Measurements from ENCODE around the gene TRAPPC13. TPM values are rescaled to one million over a fixed set of nuclear protein-coding genes. Genes with fewer than 3 reads are reported as not detected.
"Not testable (repeated sequence)": the region's sequence is repeated elsewhere in the genome, so short reads cannot be mapped to it uniquely, and the experiment has no call there.

The TRAPPC13 gene
- total and polyA plus RNA-seq, 7 donors = 10.8 to 19.6 (median 12.7) TPM

DNA sequence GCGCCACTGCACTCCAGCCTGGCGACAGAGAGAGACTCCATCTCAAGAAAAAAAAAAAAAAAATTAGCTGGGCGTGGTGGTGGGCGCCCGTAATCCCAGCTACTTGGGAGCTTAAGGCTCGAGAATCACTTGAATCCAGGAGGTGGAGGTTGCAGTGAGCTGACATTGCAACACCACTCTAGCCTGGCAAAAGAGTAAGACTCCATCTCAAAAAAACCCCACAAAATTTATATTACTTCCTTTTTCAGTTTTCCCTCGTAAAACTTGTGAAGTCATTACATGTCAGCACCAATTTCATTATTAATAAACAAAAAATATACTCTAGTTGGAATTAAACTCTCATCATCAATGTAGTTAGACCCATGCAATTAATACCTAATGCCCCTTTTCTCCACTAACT, 43.9 kb downstream of the TRAPPC13 start:
- Histone ChIP-seq H3K27me3 (ENCODE audit: insufficient read depth in 3 of 3, low read length in 2 of 3) (no peaks in the 10 kb centered on the region), H3K4me3 (no peak overlapping the region), H3K27ac (no peak overlapping the region), H3K9me3 (no peaks in the 10 kb centered on the region), H3K36me3 (ENCODE audit: insufficient read depth in 1 of 2, low read depth in 1 of 2) (peaks cover 3 to 74% of the 10 kb centered on the region in 2 donors), H3K4me1 (peaks cover 4% of the 10 kb centered on the region)
- intact Hi-C loops (cut with DNase I) = no loop called here
- TF ChIP-seq CTCF (IDR thresholded peaks at IDR 0.05) = no peak
- 81 to 93% (median 88%) methylated on average over 7 of the region's 7 CpGs for WGBS, 3 donors
- ATAC-seq (no peak), DNase-seq (no peak)

GRCh38 chr5:65672796-65673195, 48.0 kb downstream of the TRAPPC13 start:
- intact Hi-C loops (cut with DNase I) = no loop called here
- Histone ChIP-seq H3K4me1 (no peaks in the 10 kb centered on the region), H3K27me3 (ENCODE audit: insufficient read depth in 3 of 3, low read length in 2 of 3) (no peaks in the 10 kb centered on the region), H3K36me3 (ENCODE audit: insufficient read depth in 1 of 2, low read depth in 1 of 2) (peaks cover 3 to 44% of the 10 kb centered on the region in 2 donors), H3K9me3 (no peaks in the 10 kb centered on the region), H3K27ac (no peak overlapping the region), H3K4me3 (no peak overlapping the region)
- ATAC-seq = no peak
- 81 to 90% (median 82%) methylated on average over 1 of the region's 1 CpG for WGBS, 3 donors
- no peak for TF ChIP-seq CTCF (IDR thresholded peaks at IDR 0.05)
- DNase-seq = no peak

DNA sequence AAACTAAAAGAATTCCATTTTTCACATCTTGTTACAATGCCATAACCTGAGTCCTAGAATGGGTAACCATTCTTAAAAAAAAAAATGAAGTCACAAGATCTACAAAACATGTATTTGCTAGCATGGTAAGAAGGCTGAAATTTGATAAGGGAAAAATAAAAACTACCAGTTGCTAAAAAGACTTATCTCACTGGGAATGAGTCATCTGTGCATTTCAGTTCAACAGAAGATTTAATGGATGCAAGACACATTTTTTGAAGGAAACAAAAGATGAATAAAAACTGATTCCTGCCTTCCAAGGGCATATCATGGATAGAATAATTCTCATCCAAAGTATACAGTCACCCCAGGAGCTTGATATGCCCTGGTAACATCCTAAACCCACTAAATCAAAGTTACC, 49.9 kb downstream of the TRAPPC13 start:
- no peaks in the 10 kb centered on the region for H3K4me1 ChIP-seq
- ATAC-seq (no peak), DNase-seq (no peak)
- H3K27ac ChIP-seq = no peak overlapping the region
- H3K4me3 ChIP-seq = no peak overlapping the region
- no peak for TF ChIP-seq CTCF (IDR thresholded peaks at IDR 0.05)
- intact Hi-C loops (cut with DNase I) = no loop called here
- H3K9me3 ChIP-seq = no peaks in the 10 kb centered on the region
- H3K36me3 ChIP-seq (ENCODE audit: insufficient read depth in 1 of 2, low read depth in 1 of 2) = peaks cover 3 to 50% of the 10 kb centered on the region in 2 donors
- no peaks in the 10 kb centered on the region for H3K27me3 ChIP-seq (ENCODE audit: insufficient read depth in 3 of 3, low read length in 2 of 3)

DNA sequence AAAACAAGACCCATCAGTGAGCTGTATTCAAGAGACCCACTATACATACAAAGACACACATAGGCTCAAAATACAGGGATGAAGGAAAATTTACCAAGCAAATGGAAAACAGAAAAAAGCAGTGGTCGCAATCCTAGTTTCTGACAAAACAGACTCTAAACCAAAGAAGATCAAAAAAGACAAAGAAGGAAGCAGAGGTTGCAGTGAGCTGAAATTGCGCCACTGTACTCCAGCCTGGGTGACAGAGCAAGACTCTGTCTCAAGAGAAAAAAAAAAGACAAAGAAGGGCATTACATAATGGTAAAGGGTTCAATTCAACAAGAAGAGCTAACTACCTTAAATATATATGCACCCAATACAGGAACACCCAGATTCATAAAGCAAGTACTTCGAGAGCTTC, 51.2 kb downstream of the TRAPPC13 start:
- DNase-seq; H3K27ac ChIP-seq; H3K4me1 ChIP-seq; H3K27me3 ChIP-seq (ENCODE audit: insufficient read depth in 3 of 3, low read length in 2 of 3); ATAC-seq; H3K9me3 ChIP-seq; intact Hi-C loops (cut with DNase I); H3K4me3 ChIP-seq: not testable (repeated sequence)
- WGBS, 3 donors = 93 to 98% (median 97%) methylated on average over 3 of the region's 3 CpGs
- peaks cover 3 to 48% of the 10 kb centered on the region in 2 donors for H3K36me3 ChIP-seq (ENCODE audit: insufficient read depth in 1 of 2, low read depth in 1 of 2)

- TF ChIP-seq CTCF (IDR thresholded peaks at IDR 0.05) = no peak
- no peak for ATAC-seq
- H3K36me3 ChIP-seq (ENCODE audit: insufficient read depth in 1 of 2, low read depth in 1 of 2) = peaks cover 0 to 53% of the 10 kb centered on the region in 2 donors
- no peak for DNase-seq
- no peaks in the 10 kb centered on the region for H3K27me3 ChIP-seq (ENCODE audit: insufficient read depth in 3 of 3, low read length in 2 of 3)
- H3K4me3 ChIP-seq = no peak overlapping the region
- no peaks in the 10 kb centered on the region for H3K4me1 ChIP-seq
- intact Hi-C loops (cut with DNase I) = no loop called here
- 93 to 97% (median 95%) methylated on average over 3 of the region's 3 CpGs for whole genome bisulfite sequencing, 3 donors
- no peaks in the 10 kb centered on the region for H3K9me3 ChIP-seq
- no peak overlapping the region for H3K27ac ChIP-seq
Observed at GRCh38 chr5:65682148-65682547, 57.3 kb downstream of the TRAPPC13 start.
